Astrocyte of the cerebellum (primary cell): Measurements from ENCODE around the gene PSMD9.

Experiments used
- DNase-seq: peaks from one replicate; pipeline ENCODE4 v3.0.0-alpha.2; 2011; ENCODE audit warnings: low read depth
- H3K4me3 ChIP-seq: 2 replicates; pipeline ENCODE4 v1.5.1; 2011; ENCODE audit warnings: mild to moderate bottlenecking, low read depth, low read length, moderate library complexity
- in situ Hi-C: cut with HindIII; loops from 2 replicates; pipeline ENCODE4 v1.10.0; 2017; ENCODE audit warnings: low sequenced_read_pairs
- TF ChIP-seq, protein P1 (sequence below): IDR thresholded peaks from 2 replicates; pipeline ENCODE4 v1.5.1; 2012; ENCODE audit warnings: low read length, low read depth, moderate library complexity, mild to moderate bottlenecking; ENCODE audit errors: missing control alignments

Gene PSMD9

DNA sequence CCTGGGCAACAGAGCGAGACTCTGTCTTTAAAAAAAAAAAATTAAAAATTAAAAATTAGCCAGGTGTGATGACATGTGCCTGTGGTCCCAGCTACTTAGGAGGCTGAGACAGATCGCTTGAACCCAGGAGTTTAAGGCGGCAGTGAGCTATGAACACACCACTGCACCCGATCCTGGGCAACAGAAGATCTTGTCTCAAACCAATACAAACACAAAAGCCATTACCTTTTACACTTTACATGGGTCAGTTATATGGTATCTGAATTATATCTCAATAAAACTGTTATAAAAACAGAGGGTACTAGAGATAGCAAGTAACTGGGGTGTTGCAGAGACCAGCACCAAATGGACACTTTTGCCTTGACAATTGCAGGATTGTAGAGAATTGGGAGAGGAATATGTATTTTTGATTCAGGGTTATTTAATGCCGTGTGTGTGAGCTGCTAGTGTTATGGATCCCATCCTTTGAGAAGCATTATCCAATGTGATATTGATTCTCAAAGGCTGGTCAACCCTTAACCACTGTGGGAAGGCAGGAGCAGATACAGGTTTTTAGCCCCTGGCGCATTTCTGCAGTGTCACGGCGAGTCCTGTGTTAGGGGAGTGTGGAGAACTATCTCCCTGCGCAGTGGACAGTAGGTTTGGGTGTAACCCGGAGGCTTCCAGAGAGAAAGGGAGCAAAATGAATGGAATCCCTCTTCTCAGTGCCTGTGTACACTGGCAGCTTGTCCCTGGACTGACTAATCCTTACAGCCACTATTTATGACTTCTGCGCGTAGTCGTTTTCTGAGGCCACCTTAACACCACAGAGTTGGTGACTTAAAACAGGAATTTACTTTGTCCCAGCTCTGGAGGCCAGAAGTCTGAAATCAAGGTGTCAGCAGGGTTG, 4.3 kb downstream of the PSMD9 start:
- in situ Hi-C loops, result no loop called here
- H3K4me3 ChIP-seq, result no peak overlapping the region
- DNase-seq, result no peak
- TF ChIP-seq, protein P1, sequence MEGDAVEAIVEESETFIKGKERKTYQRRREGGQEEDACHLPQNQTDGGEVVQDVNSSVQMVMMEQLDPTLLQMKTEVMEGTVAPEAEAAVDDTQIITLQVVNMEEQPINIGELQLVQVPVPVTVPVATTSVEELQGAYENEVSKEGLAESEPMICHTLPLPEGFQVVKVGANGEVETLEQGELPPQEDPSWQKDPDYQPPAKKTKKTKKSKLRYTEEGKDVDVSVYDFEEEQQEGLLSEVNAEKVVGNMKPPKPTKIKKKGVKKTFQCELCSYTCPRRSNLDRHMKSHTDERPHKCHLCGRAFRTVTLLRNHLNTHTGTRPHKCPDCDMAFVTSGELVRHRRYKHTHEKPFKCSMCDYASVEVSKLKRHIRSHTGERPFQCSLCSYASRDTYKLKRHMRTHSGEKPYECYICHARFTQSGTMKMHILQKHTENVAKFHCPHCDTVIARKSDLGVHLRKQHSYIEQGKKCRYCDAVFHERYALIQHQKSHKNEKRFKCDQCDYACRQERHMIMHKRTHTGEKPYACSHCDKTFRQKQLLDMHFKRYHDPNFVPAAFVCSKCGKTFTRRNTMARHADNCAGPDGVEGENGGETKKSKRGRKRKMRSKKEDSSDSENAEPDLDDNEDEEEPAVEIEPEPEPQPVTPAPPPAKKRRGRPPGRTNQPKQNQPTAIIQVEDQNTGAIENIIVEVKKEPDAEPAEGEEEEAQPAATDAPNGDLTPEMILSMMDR, result no peak

DNA sequence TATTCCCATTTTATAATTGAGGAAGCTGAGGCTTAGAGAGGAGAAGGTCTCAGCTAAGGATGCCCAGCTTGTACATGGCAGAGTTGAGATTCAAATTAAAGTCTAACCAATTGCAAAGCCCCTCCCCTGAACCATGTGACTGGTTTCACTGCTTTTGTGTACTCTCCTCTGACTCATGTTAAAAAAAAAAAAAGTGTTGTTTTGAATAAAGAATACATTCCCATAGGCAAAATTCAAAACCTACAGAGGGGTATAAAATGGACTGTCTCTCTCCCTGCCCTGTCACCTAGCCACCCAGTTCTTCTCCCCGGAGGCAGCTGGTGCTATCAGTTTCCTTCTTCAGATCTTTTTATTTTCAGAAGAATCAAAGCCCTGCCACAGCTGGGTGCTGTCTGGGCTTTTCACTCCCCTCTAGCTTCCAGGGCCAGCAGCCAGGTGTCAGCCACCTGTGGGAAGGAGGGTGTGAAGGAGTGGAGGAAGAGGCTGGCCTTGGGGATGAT, 5.4 kb downstream of the PSMD9 start:
- no peak overlapping the region for H3K4me3 ChIP-seq
- TF ChIP-seq, protein P1, result no peak
- peak; percentile 45 for DNase-seq
- in situ Hi-C loops, result no loop called here

DNA sequence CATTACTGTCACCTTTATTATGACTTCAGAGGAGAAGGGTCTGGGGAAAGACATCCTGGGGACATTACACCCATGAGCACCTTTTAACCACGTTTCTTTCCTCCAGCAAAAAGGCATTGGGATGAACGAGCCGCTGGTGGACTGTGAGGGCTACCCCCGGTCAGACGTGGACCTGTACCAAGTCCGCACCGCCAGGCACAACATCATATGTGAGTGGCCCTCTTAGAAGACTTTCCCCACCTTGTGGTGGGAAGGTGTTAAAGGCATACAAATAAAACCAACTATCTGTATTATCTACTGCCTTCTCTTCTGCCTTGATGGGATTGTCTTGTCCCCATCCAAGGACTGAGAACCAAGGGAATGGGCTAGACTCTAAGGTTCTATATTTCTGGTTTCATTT, 6.0 kb downstream of the PSMD9 start:
- DNase-seq, result peak; percentile 42
- in situ Hi-C loops, result no loop called here
- TF ChIP-seq, protein P1, result peak; percentile 51
- H3K4me3 ChIP-seq, result no peak overlapping the region

DNA sequence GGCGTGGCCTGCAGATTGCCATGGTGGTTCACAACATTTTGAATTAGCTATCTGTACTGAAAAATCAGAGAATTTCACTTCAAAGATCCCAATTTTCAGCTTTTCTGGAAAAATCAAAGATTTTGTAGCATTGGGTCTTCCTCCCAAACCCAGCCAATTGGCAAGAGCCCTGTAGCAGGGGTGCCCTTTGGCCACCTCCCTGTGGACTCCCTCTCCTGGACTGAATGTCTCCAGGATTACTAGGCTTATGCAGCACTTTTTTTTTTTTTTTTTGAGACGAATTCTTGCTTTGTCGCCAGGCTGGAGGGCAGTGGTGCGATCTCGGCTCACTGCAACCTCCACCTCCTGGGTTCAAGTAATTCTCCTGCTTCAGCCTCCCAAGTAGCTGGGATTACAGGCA, 9.7 kb downstream of the PSMD9 start:
- TF ChIP-seq, protein P1, result no peak
- in situ Hi-C loops, result no loop called here
- no peak for DNase-seq
- no peak overlapping the region for H3K4me3 ChIP-seq

DNA sequence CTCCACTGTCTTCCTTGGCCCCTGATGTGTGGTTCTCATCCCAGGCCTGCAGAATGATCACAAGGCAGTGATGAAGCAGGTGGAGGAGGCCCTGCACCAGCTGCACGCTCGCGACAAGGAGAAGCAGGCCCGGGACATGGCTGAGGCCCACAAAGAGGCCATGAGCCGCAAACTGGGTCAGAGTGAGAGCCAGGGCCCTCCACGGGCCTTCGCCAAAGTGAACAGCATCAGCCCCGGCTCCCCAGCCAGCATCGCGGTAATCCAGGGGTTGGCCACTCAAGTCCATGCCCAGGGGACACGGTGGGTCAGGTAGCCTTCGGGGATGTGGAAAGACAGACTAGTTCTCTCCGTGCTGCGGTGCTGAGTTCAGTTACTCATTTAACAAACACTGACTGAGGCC, 11.0 kb downstream of the PSMD9 start:
- H3K4me3 ChIP-seq, result no peak overlapping the region
- DNase-seq, result no peak
- TF ChIP-seq, protein P1, result no peak
- in situ Hi-C loops, result no loop called here

DNA sequence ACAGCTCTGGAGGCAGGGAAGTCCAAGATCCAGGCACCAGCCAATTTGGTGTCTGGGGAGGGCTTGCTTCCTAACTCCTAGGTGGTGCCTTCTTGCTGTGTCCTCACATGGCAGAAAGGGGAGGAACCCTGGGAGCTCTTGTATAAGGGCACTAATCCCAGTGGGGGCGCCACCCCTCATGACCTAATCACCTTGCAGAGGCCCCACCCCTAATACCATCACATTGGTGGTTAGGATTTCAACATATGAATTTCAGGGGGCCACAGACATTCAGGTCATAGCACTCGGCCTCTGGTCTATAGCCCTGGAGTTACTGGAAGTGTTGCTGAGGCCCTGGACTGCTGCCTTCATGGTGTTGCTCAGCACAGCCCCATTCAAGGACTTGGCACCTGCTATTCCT, 14.6 kb downstream of the PSMD9 start:
- TF ChIP-seq, protein P1, result no peak
- in situ Hi-C loops, result no loop called here
- H3K4me3 ChIP-seq, result no peak overlapping the region
- DNase-seq, result no peak
